Right atrium auricular region (tissue), 2 donors: ENCODE measurements around the gene TUBA4B. TPM values are rescaled to one million over a fixed set of nuclear protein-coding genes. Genes with fewer than 3 reads are reported as not detected.
"Not testable (repeated sequence)": the region's sequence is repeated elsewhere in the genome, so short reads cannot be mapped to it uniquely, and the experiment has no call there.

Source experiments
- DNase-seq: peaks from one replicate; pipeline ENCODE4 v3.0.0-alpha.2; 2019; ENCODE audit warnings: low spot score
- H3K27ac ChIP-seq, 2 donors: fragments of 200-600 bp; sonication (generic); 1 replicate in 1 of 2; 2 replicates in 1 of 2; pipeline ENCODE4 v1.5.1; 2016 to 2019
- H3K27me3 ChIP-seq, 2 donors: fragments of 200-600 bp; sonication (generic); one replicate each; pipeline versions ENCODE4 v1.5.1 to v1.6.0; 2017 to 2019
- H3K36me3 ChIP-seq: fragments of 200-600 bp; sonication (generic); one replicate; pipeline ENCODE4 v1.5.1; 2016
- H3K4me1 ChIP-seq, 2 donors: fragments of 200-600 bp; sonication (generic); one replicate each; pipeline versions ENCODE4 v1.5.1 to v1.6.0; 2017 to 2019
- H3K4me3 ChIP-seq, 2 donors: fragments of 200-600 bp; sonication (generic); 1 replicate in 1 of 2; 2 replicates in 1 of 2; pipeline ENCODE4 v1.5.1; 2017 to 2019; ENCODE audit warnings: mild to moderate bottlenecking in 1 of 2, moderate library complexity in 1 of 2
- H3K9me3 ChIP-seq, 2 donors: fragments of 200-600 bp; sonication (generic); one replicate each; pipeline ENCODE4 v1.5.1; 2019
- total RNA-seq, 2 donors: library from RNA; depleted of rRNA; stranded (reverse); fragments of >200 nt; gene quantifications; one replicate each; pipeline ENCODE4 v1.1.0, GENCODE V29; 2016
- TF ChIP-seq, protein P1 (sequence below), 2 donors: fragments of 200-600 bp; sonication (generic); IDR thresholded peaks; one replicate each; pipeline ENCODE4 v1.5.1; 2019; ENCODE audit warnings: antibody characterized with exemption in 2 of 2

TUBA4B gene
- total RNA-seq, 2 donors from 2014 or later: not detected

DNA sequence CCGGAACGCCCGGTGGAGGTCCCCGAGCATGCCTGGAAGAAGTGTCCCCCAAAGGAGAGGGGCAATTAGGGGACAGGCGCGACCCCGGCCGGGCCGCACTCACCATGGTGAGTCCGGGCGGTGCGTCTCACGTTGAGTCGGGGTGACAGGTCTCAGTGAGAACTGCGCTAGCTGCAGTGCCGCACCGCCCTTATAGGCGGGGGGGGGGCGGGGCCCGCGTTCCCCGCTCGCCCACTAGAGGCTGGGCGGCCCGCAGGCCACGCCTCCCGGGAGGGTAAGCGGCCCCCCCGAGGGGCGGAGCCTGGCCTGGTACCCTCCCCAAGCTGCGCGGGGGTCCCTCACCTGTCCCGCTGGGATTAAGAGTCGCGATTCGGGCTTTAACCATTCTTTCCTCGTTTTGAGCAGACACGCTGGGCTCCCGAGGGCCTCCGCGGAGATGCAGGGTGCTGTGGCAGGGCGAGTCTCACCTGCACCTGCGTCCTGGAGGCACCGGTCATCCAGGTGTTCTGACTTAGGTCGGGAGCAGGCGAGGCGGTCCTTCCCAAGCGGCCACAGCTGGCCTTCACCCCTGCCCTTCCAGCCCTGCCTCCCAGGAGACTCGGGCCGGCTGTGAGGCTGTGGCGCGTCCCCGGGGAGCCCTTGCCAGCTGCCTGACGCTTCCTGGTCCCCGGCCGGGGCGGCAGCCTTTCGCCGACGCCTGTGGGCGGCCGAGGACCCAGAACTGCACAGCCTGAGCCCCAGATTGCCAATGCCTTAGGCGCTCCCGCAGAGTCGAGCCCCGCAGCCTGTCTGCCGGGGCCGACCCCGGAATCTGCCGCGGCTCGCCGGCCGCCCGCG, 928 bp downstream of the TUBA4B start, which contains the start of gene TUBA4A:
Gene TUBA4A (minus strand): TSS at position 166 of the 837 bp plus-strand sequence. CDS start 60 bp downstream, at position 106.
- TF ChIP-seq, protein P1, sequence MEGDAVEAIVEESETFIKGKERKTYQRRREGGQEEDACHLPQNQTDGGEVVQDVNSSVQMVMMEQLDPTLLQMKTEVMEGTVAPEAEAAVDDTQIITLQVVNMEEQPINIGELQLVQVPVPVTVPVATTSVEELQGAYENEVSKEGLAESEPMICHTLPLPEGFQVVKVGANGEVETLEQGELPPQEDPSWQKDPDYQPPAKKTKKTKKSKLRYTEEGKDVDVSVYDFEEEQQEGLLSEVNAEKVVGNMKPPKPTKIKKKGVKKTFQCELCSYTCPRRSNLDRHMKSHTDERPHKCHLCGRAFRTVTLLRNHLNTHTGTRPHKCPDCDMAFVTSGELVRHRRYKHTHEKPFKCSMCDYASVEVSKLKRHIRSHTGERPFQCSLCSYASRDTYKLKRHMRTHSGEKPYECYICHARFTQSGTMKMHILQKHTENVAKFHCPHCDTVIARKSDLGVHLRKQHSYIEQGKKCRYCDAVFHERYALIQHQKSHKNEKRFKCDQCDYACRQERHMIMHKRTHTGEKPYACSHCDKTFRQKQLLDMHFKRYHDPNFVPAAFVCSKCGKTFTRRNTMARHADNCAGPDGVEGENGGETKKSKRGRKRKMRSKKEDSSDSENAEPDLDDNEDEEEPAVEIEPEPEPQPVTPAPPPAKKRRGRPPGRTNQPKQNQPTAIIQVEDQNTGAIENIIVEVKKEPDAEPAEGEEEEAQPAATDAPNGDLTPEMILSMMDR (IDR thresholded peaks at IDR 0.05): peak in 1 of 2 donors; percentile 32
- peaks cover 0 to 44% of the 10 kb centered on the region in 2 donors for H3K4me1 ChIP-seq

DNA sequence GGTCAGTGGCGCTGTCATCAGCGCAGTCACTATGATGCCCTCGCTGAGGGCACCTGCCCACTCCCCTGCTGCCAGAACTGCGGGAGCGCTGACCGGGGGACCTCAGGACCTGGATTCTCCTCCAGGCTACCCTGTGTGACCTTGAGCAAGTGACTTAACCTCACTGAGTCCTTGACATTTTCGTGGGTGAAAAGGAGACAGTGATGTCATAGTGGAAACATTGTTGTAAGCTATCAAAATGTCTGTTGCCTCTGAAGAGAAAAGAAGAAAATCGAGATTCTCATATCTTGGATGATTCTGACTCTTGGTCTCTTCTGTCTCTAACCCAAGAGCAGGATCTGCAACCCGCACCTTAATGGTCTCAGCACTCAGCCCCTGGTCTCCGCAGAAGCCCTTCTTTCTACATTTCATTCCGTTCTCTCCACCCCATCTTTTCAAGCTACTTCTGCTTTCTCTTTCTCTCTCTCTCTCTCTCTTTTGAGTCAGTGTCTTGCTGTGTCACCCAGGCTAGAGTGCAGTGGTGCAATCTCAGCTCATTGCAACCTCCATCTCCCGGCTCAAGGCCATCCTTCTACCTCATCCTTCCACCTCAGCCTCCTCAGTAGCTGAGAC, 1.7 kb downstream of the TUBA4B start:
- DNase-seq: peak; percentile 64
- no peaks in the 10 kb centered on the region for H3K9me3 ChIP-seq
- TF ChIP-seq, protein P1 (IDR thresholded peaks at IDR 0.05): no peak
- peak overlapping the region; percentile 62 to 68 for H3K4me3 ChIP-seq
- peaks cover 0 to 37% of the 10 kb centered on the region in 2 donors for H3K4me1 ChIP-seq
- no peaks in the 10 kb centered on the region for H3K27me3 ChIP-seq
- peaks cover 5% of the 10 kb centered on the region for H3K36me3 ChIP-seq
- H3K27ac ChIP-seq: peak overlapping the region; percentile 74 to 89

More for the DNA sequence above, 928 bp downstream of the TUBA4B start, which contains the start of gene TUBA4A:
- DNase-seq: peak; percentile 88
- H3K4me3 ChIP-seq: peak within 1 kb of the TSS; percentile 62 to 68
- H3K9me3 ChIP-seq: no peaks in the 10 kb centered on the region
- H3K36me3 ChIP-seq: peaks cover 5% of the 10 kb centered on the region
- peak within 1 kb of the TSS; percentile 74 to 89 for H3K27ac ChIP-seq
- no peaks in the 10 kb centered on the region for H3K27me3 ChIP-seq

DNA sequence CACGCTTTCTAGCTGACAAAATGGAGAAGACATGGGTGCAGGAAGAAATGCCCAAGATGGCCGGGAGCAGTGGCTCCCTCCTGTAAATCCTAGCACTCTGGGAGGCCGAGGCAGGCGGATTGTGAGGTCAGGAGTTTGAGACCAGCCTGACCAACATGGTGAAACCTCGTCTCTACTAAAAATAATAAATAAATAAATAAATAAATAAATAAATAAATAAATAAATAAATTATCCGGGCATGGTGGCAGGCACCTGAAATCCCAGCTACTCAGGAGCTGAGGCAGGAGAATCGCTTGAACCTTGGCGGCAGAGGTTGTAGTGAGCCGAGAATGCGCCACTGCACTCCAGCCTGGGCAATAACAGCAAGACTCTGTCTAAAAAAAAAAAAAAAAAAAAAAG, 5.9 kb downstream of the TUBA4B start:
- DNase-seq, H3K27me3 ChIP-seq, H3K4me3 ChIP-seq, H3K36me3 ChIP-seq, H3K4me1 ChIP-seq, H3K27ac ChIP-seq, H3K9me3 ChIP-seq: not testable (repeated sequence)

DNA sequence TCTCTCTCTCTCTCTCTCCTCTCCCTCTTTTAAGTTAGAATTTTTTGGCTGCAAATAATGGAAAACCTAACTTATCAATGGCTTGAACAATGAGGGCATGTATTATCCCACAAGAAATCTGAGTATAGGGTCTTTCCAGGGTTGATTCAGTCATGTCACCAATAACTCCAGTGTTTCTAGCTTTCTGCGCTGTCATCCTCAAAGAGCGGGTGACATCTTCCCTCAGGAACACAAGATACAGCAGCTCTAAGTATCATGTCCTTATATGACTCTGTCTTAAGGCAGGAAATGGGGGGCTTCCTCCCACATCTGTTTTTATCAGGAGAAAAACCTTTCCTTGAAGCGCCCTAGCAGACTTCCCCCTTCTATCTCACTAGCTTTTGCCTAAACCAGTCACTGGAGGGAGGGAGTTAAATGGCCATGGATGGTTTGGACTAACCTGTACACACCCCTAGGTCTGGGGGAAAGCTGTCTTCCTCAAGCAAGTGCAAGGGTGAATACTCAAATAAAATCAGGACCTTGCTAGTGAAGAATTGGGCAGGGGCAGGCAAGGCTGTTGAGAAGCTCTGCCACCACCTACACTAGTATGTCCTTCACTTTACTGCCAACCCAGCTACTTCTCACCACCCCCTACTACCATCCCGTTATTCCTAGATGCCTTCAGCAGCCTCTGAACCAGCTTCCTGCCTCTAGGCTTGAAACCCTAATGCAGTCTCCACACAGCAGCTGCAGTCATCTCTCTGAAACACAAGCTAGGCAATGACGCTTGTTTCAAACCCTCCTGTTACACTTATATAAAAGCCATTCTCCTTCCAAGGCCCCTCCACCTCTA, 8.2 kb downstream of the TUBA4B start:
- H3K27ac ChIP-seq: no peak overlapping the region
- H3K27me3 ChIP-seq: no peaks in the 10 kb centered on the region
- TF ChIP-seq, protein P1 (IDR thresholded peaks at IDR 0.05): no peak
- no peaks in the 10 kb centered on the region for H3K4me1 ChIP-seq
- no peak for DNase-seq
- H3K36me3 ChIP-seq: no peaks in the 10 kb centered on the region
- H3K4me3 ChIP-seq: no peak overlapping the region
- no peaks in the 10 kb centered on the region for H3K9me3 ChIP-seq

DNA sequence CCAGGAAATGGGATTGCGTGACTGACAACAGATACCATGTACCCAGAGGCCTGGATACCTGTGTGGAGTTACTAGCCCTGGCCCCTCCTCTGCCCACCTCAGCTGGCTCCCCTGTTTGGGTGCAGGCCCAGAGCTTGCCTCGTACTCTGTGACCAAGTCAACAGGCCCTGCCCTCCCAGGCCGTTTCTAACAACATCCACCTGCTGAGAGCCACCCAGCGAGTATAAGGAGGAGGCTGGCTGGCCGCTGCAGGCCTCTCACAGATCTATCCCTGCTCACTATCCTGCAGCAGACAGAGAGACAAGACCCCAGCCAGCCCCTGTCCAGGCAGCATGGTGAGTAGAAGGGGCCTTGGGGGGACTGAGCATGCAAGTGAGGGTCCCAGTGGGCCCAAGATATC, 13.2 kb downstream of the TUBA4B start:
- Histone ChIP-seq H3K9me3 (no peaks in the 10 kb centered on the region), H3K36me3 (no peaks in the 10 kb centered on the region), H3K4me3 (no peak overlapping the region), H3K4me1 (no peaks in the 10 kb centered on the region), H3K27ac (no peak overlapping the region), H3K27me3 (no peaks in the 10 kb centered on the region)
- TF ChIP-seq, protein P1 (IDR thresholded peaks at IDR 0.05): no peak
- no peak for DNase-seq
